ENCODE data around the gene C9orf57. TPM values are rescaled to one million over a fixed set of nuclear protein-coding genes. Genes with fewer than 3 reads are reported as not detected.

Gene C9orf57
- total RNA-seq, 4 donors from 2014 or later: not detected

- Histone ChIP-seq H3K36me3 (no peaks in the 10 kb centered on the region), H3K27me3 (no peaks in the 10 kb centered on the region), H3K4me1 (no peaks in the 10 kb centered on the region), H3K27ac (no peak overlapping the region), H3K4me3 (no peak overlapping the region), H3K9me3 (no peaks in the 10 kb centered on the region)
- DNase-seq (no peak), ATAC-seq (no peak)
- intact Hi-C loops (cut with DNase I; ENCODE audit: low total_unique reads): no loop called here
- TF ChIP-seq POLR2A (IDR thresholded peaks at IDR 0.05): no peak
- no peak for TF ChIP-seq CTCF (IDR thresholded peaks at IDR 0.05 in 4 of 5, conservative IDR thresholded peaks at IDR 0.05 in 1 of 5)
- in situ Hi-C loops (cut with MboI; ENCODE audit: low sequenced_read_pairs in 4 of 4): loop anchor here in 2 of 4 donors (25.0 kb wide), 3 partner anchors 393 to 718 kb away; no protein-coding TSS in a partner anchor
Observed at GRCh38 chr9:72005451-72005850, 55.0 kb downstream of the C9orf57 start.

Other genes starting within 250 kb of the C9orf57 start
- 10 to 100 TPM; 20.7 to 35.0 (median 27.0) TPM for gene ABHD17B, start 149.4 kb downstream of the C9orf57 start, total RNA-seq
- gene C9orf85, start 149.0 kb downstream of the C9orf57 start, total RNA-seq: 1 to 10 TPM; 1.7 to 9.6 (median 6.3) TPM
- 1 to 10 TPM in 1 of 4 donors, under 1 TPM in 2, not detected in 1; 0.62 to 2.5 (median 0.82) TPM for gene GDA, start 88.8 kb upstream of the C9orf57 start, total RNA-seq

Measured in gastrocnemius medialis (tissue), 4 donors.